PFSK-1 (cell line): ENCODE data around the gene CYP4F3.

Source experiments
- FOXP2 ChIP-seq: optimal IDR thresholded peaks from 2 replicates; pipeline ENCODE3; 2011; ENCODE audit warnings: borderline replicate concordance, control low read depth, inconsistent platforms; ENCODE audit not compliant: insufficient read depth; ENCODE audit errors: extremely low read length, extremely low read depth
- POLR2AphosphoS5 ChIP-seq: IDR thresholded peaks from 2 replicates; pipeline ENCODE4 v1.6.1; 2012; ENCODE audit warnings: low read depth, mild to moderate bottlenecking, control low read depth, low read length, moderate library complexity
- SIN3A ChIP-seq: IDR thresholded peaks from 2 replicates; pipeline ENCODE4 v1.6.1; 2012; ENCODE audit warnings: mild to moderate bottlenecking, low read length, moderate library complexity, borderline replicate concordance; ENCODE audit not compliant: insufficient read depth
- TAF1 ChIP-seq: IDR thresholded peaks from 2 replicates; pipeline ENCODE4 v1.6.1; 2012; ENCODE audit warnings: low read length, control low read depth, borderline replicate concordance; ENCODE audit not compliant: insufficient read depth
- TF ChIP-seq, protein P1 (sequence below), 2 experiments: IDR thresholded peaks; 2 replicates each; pipeline versions ENCODE4 v1.6.1 to v1.8.0; 2011 to 2012; ENCODE audit warnings: low read depth in 2 of 2, low read length in 2 of 2, control low read depth in 1 of 2, inconsistent platforms in 1 of 2, mild to moderate bottlenecking in 1 of 2, moderate library complexity in 1 of 2; ENCODE audit not compliant: insufficient read depth in 1 of 2

The CYP4F3 gene

DNA sequence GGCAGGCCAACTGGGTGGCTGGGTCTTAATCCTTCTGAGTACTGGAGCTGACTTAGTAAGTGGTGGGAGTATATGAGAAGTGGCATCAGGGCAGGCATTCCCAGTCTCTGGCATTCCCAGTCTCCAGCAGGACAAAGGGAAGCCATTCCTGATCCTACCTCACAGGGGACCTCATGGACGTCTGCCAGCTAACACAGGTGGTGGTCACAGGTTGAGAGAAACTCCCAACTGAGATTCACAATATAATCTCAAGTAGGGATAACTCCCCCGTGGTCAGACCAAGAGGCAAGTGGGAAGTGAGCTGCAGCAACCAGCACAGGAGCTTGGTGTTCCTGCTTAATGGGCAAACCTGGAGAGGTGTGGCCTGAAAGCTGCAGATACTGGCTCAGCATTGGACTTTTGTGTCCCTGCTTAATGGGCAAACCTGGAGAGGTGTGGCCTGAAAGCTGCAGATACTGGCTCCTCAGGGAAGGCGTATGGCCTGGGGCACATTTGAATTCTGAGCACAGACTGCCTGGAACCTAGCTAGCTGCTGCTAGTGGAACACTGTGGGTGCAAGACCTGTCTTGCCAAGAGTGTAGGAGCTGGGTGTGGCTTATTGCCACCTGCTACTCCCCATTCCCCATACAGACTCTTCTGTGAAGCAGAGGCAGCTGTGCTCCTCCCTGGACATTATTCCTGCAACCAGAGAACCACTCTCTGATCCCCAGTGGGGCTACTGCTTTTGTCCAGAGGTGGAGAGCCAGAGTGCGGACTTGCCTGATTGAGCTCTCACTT lies 61.2 kb downstream of the CYP4F3 start:
- no peak for TF ChIP-seq SIN3A
- TF ChIP-seq, protein P1, sequence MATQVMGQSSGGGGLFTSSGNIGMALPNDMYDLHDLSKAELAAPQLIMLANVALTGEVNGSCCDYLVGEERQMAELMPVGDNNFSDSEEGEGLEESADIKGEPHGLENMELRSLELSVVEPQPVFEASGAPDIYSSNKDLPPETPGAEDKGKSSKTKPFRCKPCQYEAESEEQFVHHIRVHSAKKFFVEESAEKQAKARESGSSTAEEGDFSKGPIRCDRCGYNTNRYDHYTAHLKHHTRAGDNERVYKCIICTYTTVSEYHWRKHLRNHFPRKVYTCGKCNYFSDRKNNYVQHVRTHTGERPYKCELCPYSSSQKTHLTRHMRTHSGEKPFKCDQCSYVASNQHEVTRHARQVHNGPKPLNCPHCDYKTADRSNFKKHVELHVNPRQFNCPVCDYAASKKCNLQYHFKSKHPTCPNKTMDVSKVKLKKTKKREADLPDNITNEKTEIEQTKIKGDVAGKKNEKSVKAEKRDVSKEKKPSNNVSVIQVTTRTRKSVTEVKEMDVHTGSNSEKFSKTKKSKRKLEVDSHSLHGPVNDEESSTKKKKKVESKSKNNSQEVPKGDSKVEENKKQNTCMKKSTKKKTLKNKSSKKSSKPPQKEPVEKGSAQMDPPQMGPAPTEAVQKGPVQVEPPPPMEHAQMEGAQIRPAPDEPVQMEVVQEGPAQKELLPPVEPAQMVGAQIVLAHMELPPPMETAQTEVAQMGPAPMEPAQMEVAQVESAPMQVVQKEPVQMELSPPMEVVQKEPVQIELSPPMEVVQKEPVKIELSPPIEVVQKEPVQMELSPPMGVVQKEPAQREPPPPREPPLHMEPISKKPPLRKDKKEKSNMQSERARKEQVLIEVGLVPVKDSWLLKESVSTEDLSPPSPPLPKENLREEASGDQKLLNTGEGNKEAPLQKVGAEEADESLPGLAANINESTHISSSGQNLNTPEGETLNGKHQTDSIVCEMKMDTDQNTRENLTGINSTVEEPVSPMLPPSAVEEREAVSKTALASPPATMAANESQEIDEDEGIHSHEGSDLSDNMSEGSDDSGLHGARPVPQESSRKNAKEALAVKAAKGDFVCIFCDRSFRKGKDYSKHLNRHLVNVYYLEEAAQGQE (IDR thresholded peaks at IDR 0.05; ENCODE audit: insufficient read depth in 1 of 2, low read depth in 2 of 2, low read length in 2 of 2): no peak
- TF ChIP-seq POLR2AphosphoS5: no peak
- TF ChIP-seq FOXP2: no peak
- TF ChIP-seq TAF1: no peak

DNA sequence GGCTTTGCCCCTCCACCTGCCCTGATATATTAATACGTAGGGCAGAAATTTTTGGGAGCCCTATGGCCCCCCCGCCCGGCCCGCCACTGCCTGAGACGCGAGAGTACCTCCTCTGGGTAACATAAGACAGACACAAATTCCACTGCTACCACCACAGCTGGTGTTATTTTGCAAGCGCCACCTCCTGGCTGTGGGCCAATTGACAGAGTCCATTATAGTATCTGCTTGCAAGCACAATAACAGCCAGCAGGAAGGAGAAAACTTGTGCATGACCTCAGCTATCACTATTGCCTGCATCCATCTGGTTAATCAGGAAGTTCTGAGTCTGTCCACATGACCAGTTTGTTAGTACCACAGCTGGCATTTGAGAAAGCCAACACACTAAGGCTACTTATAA lies 61.8 kb downstream of the CYP4F3 start:
- TF ChIP-seq, protein P1 (IDR thresholded peaks at IDR 0.05; ENCODE audit: insufficient read depth in 1 of 2, low read depth in 2 of 2, low read length in 2 of 2): no peak
- TF ChIP-seq SIN3A: no peak
- no peak for TF ChIP-seq TAF1
- TF ChIP-seq FOXP2: no peak
- no peak for TF ChIP-seq POLR2AphosphoS5
